Tibial artery (tissue), 4 donors: ENCODE results near the gene IGF2R.

Experiments
- DNase-seq, 2 donors: peaks; one replicate each; pipeline ENCODE4 v3.0.0-alpha.2; 2019
- H3K27ac ChIP-seq, 2 donors: fragments of 200-600 bp; sonication (generic) in 1 of 2; 1 replicate in 1 of 2; 2 replicates in 1 of 2; pipeline ENCODE4 v1.5.1; 2018 to 2019; ENCODE audit warnings: mild to moderate bottlenecking in 1 of 2
- H3K27me3 ChIP-seq, 2 donors: fragments of 200-600 bp; sonication (generic) in 1 of 2; one replicate each; pipeline versions ENCODE4 v1.5.1 to v1.6.0; 2016 to 2019
- H3K36me3 ChIP-seq, 3 donors: fragments of 200-600 bp; sonication (generic) in 2 of 3; one replicate each; pipeline ENCODE4 v1.5.1; 2016 to 2019; ENCODE audit warnings: mild to moderate bottlenecking in 2 of 3
- H3K4me1 ChIP-seq, 4 donors: fragments of 200-600 bp; sonication (generic) in 2 of 4; 1 replicate in 3 of 4; 2 replicates in 1 of 4; pipeline ENCODE4 v1.5.1; 2016 to 2019
- H3K4me3 ChIP-seq, 2 donors: fragments of 200-600 bp; sonication (generic) in 1 of 2; 1 replicate in 1 of 2; 2 replicates in 1 of 2; pipeline ENCODE4 v1.5.1; 2018 to 2019; ENCODE audit warnings: mild to moderate bottlenecking in 2 of 2
- H3K9me3 ChIP-seq, 3 donors: fragments of 200-600 bp; sonication (generic) in 1 of 3; one replicate each; pipeline ENCODE4 v1.5.1; 2016 to 2019
- intact Hi-C: fragments of 100-400 bp; cut with DNase I; formaldehyde crosslinking; loops from one replicate; pipeline ENCODE4 v1.15.0; 2023; ENCODE audit warnings: low total_unique reads
- TF ChIP-seq, protein P1 (sequence below), 2 experiments: fragments of 200-600 bp in 1 of 2; fragments of 450-650 bp in 1 of 2; IDR thresholded peaks; one replicate each; pipeline ENCODE4 v1.5.1; 2017 to 2019; ENCODE audit warnings: antibody characterized with exemption in 2 of 2, mild to moderate bottlenecking in 1 of 2, moderate library complexity in 1 of 2

The IGF2R gene

DNA sequence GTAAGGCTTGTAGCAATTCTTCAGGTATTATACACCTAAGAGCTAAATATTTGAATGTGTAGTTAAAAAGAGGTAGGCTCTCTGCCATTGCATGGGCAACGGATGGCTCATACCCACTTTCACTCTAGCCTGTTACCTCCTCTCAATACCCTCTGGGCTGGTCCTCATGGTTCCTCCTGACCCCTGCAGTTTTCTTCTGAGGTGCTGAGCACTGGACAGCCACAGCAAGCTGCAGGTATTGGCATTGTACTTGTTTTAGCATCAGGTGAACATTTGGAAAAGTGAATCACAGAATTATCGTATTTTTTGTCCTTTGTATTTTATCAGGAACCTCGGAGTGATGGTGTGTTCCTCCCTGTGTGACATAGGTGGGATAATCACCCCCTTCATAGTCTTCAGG is 185.6 kb downstream of the IGF2R start:
- Histone ChIP-seq H3K4me1 (peaks cover 0 to 16% (median 10%) of the 10 kb centered on the region in 4 donors), H3K9me3 (peaks cover 0 to 4% (median 0%) of the 10 kb centered on the region in 3 donors), H3K27me3 (no peaks in the 10 kb centered on the region), H3K27ac (no peak overlapping the region), H3K36me3 (peaks cover 0 to 5% (median 0%) of the 10 kb centered on the region in 3 donors), H3K4me3 (no peak overlapping the region)
- DNase-seq = no peak
- TF ChIP-seq, protein P1, sequence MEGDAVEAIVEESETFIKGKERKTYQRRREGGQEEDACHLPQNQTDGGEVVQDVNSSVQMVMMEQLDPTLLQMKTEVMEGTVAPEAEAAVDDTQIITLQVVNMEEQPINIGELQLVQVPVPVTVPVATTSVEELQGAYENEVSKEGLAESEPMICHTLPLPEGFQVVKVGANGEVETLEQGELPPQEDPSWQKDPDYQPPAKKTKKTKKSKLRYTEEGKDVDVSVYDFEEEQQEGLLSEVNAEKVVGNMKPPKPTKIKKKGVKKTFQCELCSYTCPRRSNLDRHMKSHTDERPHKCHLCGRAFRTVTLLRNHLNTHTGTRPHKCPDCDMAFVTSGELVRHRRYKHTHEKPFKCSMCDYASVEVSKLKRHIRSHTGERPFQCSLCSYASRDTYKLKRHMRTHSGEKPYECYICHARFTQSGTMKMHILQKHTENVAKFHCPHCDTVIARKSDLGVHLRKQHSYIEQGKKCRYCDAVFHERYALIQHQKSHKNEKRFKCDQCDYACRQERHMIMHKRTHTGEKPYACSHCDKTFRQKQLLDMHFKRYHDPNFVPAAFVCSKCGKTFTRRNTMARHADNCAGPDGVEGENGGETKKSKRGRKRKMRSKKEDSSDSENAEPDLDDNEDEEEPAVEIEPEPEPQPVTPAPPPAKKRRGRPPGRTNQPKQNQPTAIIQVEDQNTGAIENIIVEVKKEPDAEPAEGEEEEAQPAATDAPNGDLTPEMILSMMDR (IDR thresholded peaks at IDR 0.05) = no peak
- intact Hi-C loops = no loop called here

DNA sequence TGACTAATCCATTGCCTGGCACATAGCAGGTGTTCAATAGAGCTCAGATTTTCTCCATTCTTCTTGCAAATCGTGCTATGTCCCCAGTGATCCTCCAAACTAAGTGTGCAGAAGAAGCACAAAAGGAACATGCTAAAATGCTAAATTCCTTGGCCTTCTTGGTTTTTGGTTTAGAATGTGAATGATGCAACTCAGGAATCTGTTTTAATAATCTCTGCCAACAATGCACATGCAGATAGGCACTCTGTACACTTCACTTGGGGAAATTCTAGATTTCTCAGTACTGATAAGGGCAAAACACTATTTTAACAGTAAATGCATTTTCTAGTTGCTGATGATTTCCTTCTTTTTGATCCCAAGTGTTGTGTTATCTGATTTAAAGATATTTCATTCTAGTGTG is 188.0 kb downstream of the IGF2R start:
- no peak overlapping the region for H3K27ac ChIP-seq
- peaks cover 0 to 4% (median 0%) of the 10 kb centered on the region in 3 donors for H3K9me3 ChIP-seq
- peaks cover 0 to 16% (median 10%) of the 10 kb centered on the region in 4 donors for H3K4me1 ChIP-seq
- no peak overlapping the region for H3K4me3 ChIP-seq
- TF ChIP-seq, protein P1 (IDR thresholded peaks at IDR 0.05) = no peak
- no peaks in the 10 kb centered on the region for H3K27me3 ChIP-seq
- peaks cover 0 to 5% (median 0%) of the 10 kb centered on the region in 3 donors for H3K36me3 ChIP-seq
- no peak for DNase-seq
- intact Hi-C loops = no loop called here

DNA sequence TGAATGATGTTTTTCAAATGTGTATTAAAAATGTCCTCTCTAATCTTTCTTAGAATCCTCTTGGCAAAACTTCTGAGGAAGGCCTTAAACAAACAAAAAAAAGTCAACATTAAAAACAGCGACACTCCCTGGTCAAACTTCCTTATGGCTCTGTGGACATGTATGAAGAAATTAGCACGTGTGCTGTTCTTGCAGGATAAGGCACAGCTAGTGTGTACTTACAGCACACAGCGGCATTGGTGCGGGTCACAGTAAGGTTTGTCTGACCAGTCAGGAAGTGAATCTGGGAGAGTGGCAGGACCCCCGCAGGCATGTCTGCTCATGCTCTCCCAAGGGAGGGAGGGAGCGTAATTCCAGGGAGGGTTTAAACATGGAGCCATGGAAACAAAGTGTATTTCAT is 191.6 kb downstream of the IGF2R start:
- Histone ChIP-seq H3K9me3 (no peaks in the 10 kb centered on the region), H3K27me3 (no peaks in the 10 kb centered on the region), H3K4me3 (no peak overlapping the region), H3K4me1 (peaks cover 0 to 16% (median 10%) of the 10 kb centered on the region in 4 donors), H3K27ac (no peak overlapping the region), H3K36me3 (peaks cover 0 to 5% (median 0%) of the 10 kb centered on the region in 3 donors)
- no peak for DNase-seq
- intact Hi-C loops = no loop called here
- TF ChIP-seq, protein P1 (IDR thresholded peaks at IDR 0.05) = no peak
